Naive B cell (primary cell): ENCODE measurements around the gene CALB2. TPM values are rescaled to one million over a fixed set of nuclear protein-coding genes. Genes with fewer than 3 reads are reported as not detected.

ENCODE experiments used
- ATAC-seq, 2 donors: fragments of 150-1000 bp; cut with Tn5 transposase; 2 replicates each; pipeline ENCODE4 v1.10.0; 2021; ENCODE audit warnings: low read depth in 2 of 2, mild to moderate bottlenecking in 2 of 2, moderate library complexity in 2 of 2
- DNase-seq: peaks from one replicate; pipeline ENCODE4 v3.0.0; 2022
- H3K27ac Mint-ChIP-seq, 6 donors: one replicate each; pipeline ENCODE4 v1.8.0; 2020 to 2022; ENCODE audit warnings: mild to moderate bottlenecking in 6 of 6, mixed read lengths in 6 of 6, moderate library complexity in 5 of 6, inconsistent platforms in 2 of 6
- H3K27me3 Mint-ChIP-seq, 3 donors: one replicate each; pipeline ENCODE4 v1.8.0; 2021 to 2022; ENCODE audit warnings: mixed read lengths in 3 of 3, mild to moderate bottlenecking in 1 of 3
- H3K36me3 Mint-ChIP-seq, 2 donors: one replicate each; pipeline ENCODE4 v1.8.0; 2020 to 2022; ENCODE audit warnings: mixed read lengths in 2 of 2, inconsistent platforms in 1 of 2, mild to moderate bottlenecking in 1 of 2
- H3K4me1 Mint-ChIP-seq, 3 donors: one replicate each; pipeline ENCODE4 v1.8.0; 2020 to 2022; ENCODE audit warnings: mixed read lengths in 3 of 3, inconsistent platforms in 1 of 3, mild to moderate bottlenecking in 1 of 3, moderate library complexity in 1 of 3
- H3K4me3 Mint-ChIP-seq, 8 donors: one replicate each; pipeline ENCODE4 v1.8.0; 2020 to 2022; ENCODE audit warnings: mild to moderate bottlenecking in 8 of 8, mixed read lengths in 8 of 8, moderate library complexity in 8 of 8, inconsistent platforms in 2 of 8
- H3K9me3 Mint-ChIP-seq, 7 donors: one replicate each; pipeline ENCODE4 v1.8.0; 2020 to 2022; ENCODE audit warnings: mixed read lengths in 7 of 7, mild to moderate bottlenecking in 5 of 7, inconsistent platforms in 2 of 7, moderate library complexity in 1 of 7
- polyA plus RNA-seq, 6 donors: library from polyadenylated mRNA; unstranded; fragments of 300-500 nt; fragmentation: Illumina TruSeq; gene quantifications; one replicate each; pipeline ENCODE4 v1.2.3, GENCODE V29; 2021; ENCODE audit warnings: low read depth in 6 of 6

Gene CALB2
- polyA plus RNA-seq, 6 donors from 2014 or later: not detected

DNA sequence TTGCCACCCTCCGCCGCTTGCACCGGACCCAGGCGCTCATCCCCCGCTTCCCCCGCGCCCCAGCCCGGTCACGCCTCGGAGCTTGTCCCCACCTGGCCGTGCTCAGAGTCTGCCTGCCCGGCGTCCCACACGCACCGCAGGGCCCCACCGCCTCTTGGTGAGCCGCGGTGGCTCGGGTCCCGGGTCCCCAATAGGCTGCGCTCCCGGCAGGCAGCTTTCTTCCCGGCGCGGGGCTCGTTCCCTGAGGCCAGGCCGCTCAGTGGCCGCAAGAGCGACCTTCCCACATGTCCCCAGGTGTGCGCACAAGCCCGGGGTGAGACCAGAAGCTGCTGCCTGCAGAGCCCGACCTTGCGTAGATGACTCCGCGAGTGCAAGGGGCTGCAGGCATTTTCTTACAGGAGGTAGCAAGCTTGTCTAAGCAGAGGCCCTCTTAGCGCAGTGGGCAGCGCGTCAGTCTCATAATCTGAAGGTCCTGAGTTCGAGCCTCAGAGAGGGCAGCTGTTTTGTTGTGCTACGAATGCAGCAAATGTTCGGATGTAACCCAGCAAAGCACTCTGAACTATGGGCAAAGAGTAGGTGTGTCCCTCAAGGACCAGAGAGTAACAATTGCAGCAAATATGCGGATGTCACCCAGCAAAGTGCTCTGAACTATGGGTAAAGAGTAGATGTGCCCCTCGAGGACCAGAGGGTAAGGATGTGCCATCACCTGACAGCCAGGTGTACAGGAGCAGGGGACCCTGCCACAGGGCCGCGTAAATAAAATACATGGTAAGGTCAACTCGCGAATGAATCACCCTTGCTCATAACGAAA is 67.8 kb downstream of the CALB2 start:
- peak overlapping the region in 3 of 6 donors; percentile 48 to 87 (median 74) for H3K27ac Mint-ChIP-seq
- peaks cover 0 to 17% (median 9%) of the 10 kb centered on the region in 7 donors for H3K9me3 Mint-ChIP-seq
- H3K4me1 Mint-ChIP-seq: peaks cover 5 to 10% (median 9%) of the 10 kb centered on the region in 3 donors
- H3K4me3 Mint-ChIP-seq: peak overlapping the region in 4 of 8 donors; percentile 10 to 85 (median 62)
- H3K36me3 Mint-ChIP-seq: no peaks in the 10 kb centered on the region
- DNase-seq: no peak
- ATAC-seq: peak; percentile 9 to 28
- peaks cover 22 to 72% (median 57%) of the 10 kb centered on the region in 3 donors for H3K27me3 Mint-ChIP-seq

DNA sequence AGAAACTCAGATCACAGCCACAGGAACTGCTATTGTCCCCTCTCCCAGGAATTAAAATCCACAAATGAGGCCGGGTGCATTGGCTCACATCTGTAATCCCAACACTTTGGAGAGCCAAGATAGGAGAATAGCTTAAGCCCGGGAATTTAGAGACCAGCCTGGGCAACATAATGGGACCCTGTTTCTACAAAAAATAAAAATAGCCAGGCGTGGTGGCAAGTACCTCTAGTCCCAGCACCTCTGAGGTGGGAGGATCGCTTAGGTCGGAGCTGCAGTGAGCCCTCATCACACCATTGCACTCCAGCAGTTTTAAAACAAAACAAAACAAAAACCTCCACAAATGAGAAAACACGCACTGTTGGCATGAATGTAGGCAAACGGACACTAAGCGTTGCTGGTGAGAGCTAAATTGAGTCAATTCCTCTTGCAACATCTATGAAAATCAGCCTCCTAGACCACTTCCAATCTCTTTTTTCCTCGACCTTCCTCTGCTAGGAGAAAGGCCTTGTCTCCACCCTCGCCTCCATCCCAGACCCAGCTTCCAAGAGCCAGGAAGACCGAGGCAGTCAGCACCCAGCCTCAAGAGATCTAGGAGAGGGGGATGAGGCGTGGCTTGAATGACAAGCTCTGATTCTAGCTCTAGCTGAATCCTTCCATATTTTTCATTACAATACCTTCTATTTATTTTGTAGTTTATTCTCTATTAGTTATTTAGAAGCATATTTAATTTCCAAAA is 68.5 kb downstream of the CALB2 start:
- Mint-ChIP-seq H3K27me3 (peaks cover 22 to 80% (median 62%) of the 10 kb centered on the region in 3 donors), H3K27ac (peak overlapping the region in 3 of 6 donors; percentile 48 to 87 (median 74)), H3K4me3 (peak overlapping the region in 3 of 8 donors; percentile 65 to 85 (median 74)), H3K4me1 (peaks cover 5 to 10% (median 9%) of the 10 kb centered on the region in 3 donors), H3K9me3 (peaks cover 0 to 17% (median 9%) of the 10 kb centered on the region in 7 donors), H3K36me3 (no peaks in the 10 kb centered on the region)
- no peak for ATAC-seq
- DNase-seq: no peak

DNA sequence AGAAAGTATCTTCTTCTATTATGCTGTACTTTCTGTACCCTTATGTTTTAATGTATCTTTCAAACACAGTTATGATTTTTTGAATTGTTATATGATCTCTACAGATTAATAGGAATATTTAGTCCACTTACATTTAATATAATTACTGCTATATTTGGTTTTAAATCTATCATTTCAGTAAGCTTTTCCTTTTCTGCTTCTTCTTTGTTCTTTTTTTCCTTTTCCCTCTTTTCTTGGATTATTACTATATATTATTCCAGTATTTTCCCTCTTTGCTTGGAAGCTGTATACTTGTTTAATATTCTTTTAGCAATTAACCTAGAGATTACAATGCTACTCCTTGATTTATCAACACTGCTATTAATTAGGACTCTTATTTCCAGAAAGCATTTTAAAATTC is 69.9 kb downstream of the CALB2 start:
- Mint-ChIP-seq H3K9me3 (peaks cover 0 to 17% (median 9%) of the 10 kb centered on the region in 7 donors), H3K4me1 (peaks cover 5 to 10% (median 9%) of the 10 kb centered on the region in 3 donors), H3K36me3 (no peaks in the 10 kb centered on the region), H3K27me3 (peaks cover 22 to 92% (median 73%) of the 10 kb centered on the region in 3 donors), H3K4me3 (no peak overlapping the region), H3K27ac (no peak overlapping the region)
- ATAC-seq: no peak
- no peak for DNase-seq

- Mint-ChIP-seq H3K36me3 (no peaks in the 10 kb centered on the region), H3K4me3 (no peak overlapping the region), H3K27me3 (peaks cover 24 to 88% (median 76%) of the 10 kb centered on the region in 3 donors), H3K9me3 (peaks cover 0 to 17% (median 9%) of the 10 kb centered on the region in 7 donors), H3K27ac (no peak overlapping the region), H3K4me1 (peaks cover 5 to 10% (median 9%) of the 10 kb centered on the region in 3 donors)
- no peak for ATAC-seq
- DNase-seq: no peak
Measured at GRCh38 chr16:71428883-71429282, 70.4 kb downstream of the CALB2 start.

GRCh38 chr16:71429581-71429980 is 71.1 kb downstream of the CALB2 start:
- Mint-ChIP-seq H3K27me3 (peaks cover 27 to 81% (median 75%) of the 10 kb centered on the region in 3 donors), H3K36me3 (no peaks in the 10 kb centered on the region), H3K4me1 (peaks cover 5 to 9% (median 6%) of the 10 kb centered on the region in 3 donors), H3K27ac (peak overlapping the region in 1 of 6 donors; percentile 59), H3K4me3 (no peak overlapping the region), H3K9me3 (peaks cover 0 to 15% (median 9%) of the 10 kb centered on the region in 7 donors)
- DNase-seq (no peak), ATAC-seq (no peak)

DNA sequence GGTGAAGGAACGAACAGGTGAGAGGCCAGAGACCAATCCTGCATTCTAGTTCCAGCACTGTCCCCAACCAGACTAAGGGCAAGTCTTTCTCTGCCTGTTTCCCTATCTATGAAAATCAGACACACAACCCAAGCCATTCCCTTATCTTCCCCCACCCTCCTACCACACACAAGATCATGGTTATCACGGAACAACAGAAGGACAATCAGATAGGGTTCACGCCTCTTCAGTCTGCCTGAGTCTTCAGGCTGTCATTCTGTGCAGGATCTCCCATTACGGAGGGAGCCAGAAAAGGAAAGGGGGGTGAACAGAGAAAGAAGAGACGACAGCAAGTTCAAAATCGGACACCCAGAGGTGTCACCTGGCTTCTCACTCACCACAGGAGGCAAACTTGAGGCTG is 72.2 kb downstream of the CALB2 start:
- Mint-ChIP-seq H3K27me3 (peaks cover 20 to 71% (median 63%) of the 10 kb centered on the region in 3 donors), H3K4me3 (no peak overlapping the region), H3K27ac (no peak overlapping the region), H3K36me3 (no peaks in the 10 kb centered on the region), H3K4me1 (peaks cover 5 to 7% (median 6%) of the 10 kb centered on the region in 3 donors), H3K9me3 (peaks cover 0 to 13% (median 9%) of the 10 kb centered on the region in 7 donors)
- ATAC-seq (no peak), DNase-seq (no peak)

GRCh38 chr16:71431176-71431575 is 72.7 kb downstream of the CALB2 start:
- H3K27me3 Mint-ChIP-seq: peaks cover 24 to 71% (median 62%) of the 10 kb centered on the region in 3 donors
- peaks cover 0 to 13% (median 9%) of the 10 kb centered on the region in 7 donors for H3K9me3 Mint-ChIP-seq
- ATAC-seq (no peak), DNase-seq (no peak)
- peaks cover 3 to 6% (median 3%) of the 10 kb centered on the region in 3 donors for H3K4me1 Mint-ChIP-seq
- no peak overlapping the region for H3K27ac Mint-ChIP-seq
- no peaks in the 10 kb centered on the region for H3K36me3 Mint-ChIP-seq
- H3K4me3 Mint-ChIP-seq: no peak overlapping the region

DNA sequence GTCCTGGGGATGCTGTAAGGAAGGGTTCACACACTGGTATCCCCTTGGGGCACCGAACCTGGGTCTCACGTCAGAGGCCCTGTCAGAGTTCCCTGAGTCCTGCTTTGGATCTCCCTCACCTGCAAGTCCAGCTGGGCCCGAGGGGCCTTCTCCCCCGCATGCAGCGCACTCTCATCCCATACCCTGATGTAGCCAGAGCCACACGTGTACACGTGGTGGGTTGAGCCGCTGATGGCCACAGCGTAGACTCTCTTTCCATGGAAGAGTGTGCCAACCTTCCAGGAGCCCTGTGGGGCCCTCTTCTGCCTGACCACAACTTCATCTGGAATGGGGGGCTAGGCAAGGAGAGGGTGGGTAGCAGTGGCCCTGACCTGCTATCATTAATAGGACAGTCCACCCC is 73.5 kb downstream of the CALB2 start:
- no peaks in the 10 kb centered on the region for H3K4me1 Mint-ChIP-seq
- peaks cover 0 to 13% (median 9%) of the 10 kb centered on the region in 7 donors for H3K9me3 Mint-ChIP-seq
- peaks cover 26 to 71% (median 62%) of the 10 kb centered on the region in 3 donors for H3K27me3 Mint-ChIP-seq
- DNase-seq: no peak
- H3K27ac Mint-ChIP-seq: no peak overlapping the region
- ATAC-seq: no peak
- no peak overlapping the region for H3K4me3 Mint-ChIP-seq
- no peaks in the 10 kb centered on the region for H3K36me3 Mint-ChIP-seq

DNA sequence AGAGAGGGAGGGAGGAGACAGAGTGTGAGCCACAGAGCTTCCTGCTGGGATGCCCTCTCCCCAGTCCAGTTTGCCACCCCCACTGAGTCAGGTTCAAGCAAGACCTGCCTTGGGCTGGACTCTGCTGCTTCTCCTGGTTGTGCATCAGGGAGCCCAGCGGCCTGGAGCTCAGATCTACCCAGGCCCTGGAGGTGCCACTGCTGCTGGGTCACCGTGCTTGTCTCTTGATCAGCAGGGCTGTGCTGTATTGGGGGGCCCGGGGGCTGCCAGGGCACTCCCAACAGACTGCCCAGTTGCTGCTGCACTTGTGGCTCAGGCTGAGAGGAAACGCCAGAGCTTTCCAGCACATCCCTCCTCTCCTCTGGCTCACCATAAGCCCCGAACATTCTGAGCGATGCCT is 74.4 kb downstream of the CALB2 start:
- H3K36me3 Mint-ChIP-seq: no peaks in the 10 kb centered on the region
- no peak overlapping the region for H3K27ac Mint-ChIP-seq
- H3K27me3 Mint-ChIP-seq: peaks cover 27 to 76% (median 62%) of the 10 kb centered on the region in 3 donors
- H3K9me3 Mint-ChIP-seq: peaks cover 0 to 11% (median 8%) of the 10 kb centered on the region in 7 donors
- no peak overlapping the region for H3K4me3 Mint-ChIP-seq
- no peak for ATAC-seq
- no peak for DNase-seq
- H3K4me1 Mint-ChIP-seq: no peaks in the 10 kb centered on the region

DNA sequence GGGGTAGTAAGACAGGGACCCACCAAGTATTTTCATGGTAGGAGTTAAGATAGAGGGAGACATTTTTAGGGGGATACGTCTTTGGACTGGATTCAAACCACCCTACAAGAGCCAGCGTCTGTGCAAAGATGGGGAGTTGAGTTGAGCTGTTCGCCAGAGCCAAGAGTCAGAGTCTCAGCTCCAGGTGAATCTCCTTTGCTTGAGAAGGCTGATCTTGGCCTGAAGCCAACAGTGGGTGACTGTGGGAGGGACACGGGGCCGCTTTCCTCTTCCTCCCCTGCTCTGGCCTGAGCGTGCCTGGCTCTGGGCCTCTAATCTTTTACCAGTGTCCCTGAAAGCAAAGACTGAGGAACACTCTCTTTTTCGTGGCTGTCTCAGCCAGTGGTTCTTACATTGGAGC is 78.0 kb downstream of the CALB2 start:
- Mint-ChIP-seq H3K36me3 (no peaks in the 10 kb centered on the region), H3K9me3 (peaks cover 0 to 6% (median 0%) of the 10 kb centered on the region in 7 donors), H3K4me3 (peak overlapping the region in 1 of 8 donors; percentile 13), H3K27ac (no peak overlapping the region), H3K4me1 (peaks cover 2 to 6% (median 4%) of the 10 kb centered on the region in 3 donors), H3K27me3 (peaks cover 18 to 72% (median 63%) of the 10 kb centered on the region in 3 donors)
- no peak for DNase-seq
- ATAC-seq: no peak

DNA sequence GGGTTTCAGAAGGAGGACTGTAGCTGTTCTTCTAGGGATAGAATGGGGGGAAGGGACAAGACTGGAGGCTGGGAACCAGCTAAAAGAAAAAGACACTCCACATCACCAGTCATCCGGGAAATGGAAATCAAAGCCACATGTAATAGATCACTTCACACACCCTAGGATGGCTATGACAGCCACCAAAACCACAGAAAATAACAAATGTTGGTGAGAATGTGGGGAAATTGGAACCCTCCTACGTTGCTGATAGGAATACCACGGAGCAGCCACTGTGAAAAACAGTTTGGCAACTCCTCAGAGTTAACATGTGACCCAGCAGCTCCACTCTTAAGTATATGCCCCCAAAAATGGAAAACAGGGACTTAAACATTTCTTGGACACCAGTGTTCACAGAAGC is 81.0 kb downstream of the CALB2 start:
- peaks cover 2 to 6% (median 4%) of the 10 kb centered on the region in 3 donors for H3K4me1 Mint-ChIP-seq
- ATAC-seq: no peak
- no peak for DNase-seq
- no peaks in the 10 kb centered on the region for H3K36me3 Mint-ChIP-seq
- peaks cover 13 to 45% (median 45%) of the 10 kb centered on the region in 3 donors for H3K27me3 Mint-ChIP-seq
- H3K27ac Mint-ChIP-seq: no peak overlapping the region
- H3K9me3 Mint-ChIP-seq: peaks cover 4 to 11% (median 10%) of the 10 kb centered on the region in 7 donors
- no peak overlapping the region for H3K4me3 Mint-ChIP-seq
